ENCODE results near the gene UTS2R.
"Not testable (repeated sequence)": the region's sequence is repeated elsewhere in the genome, so short reads cannot be mapped to it uniquely, and the experiment has no call there.

The UTS2R gene

DNA sequence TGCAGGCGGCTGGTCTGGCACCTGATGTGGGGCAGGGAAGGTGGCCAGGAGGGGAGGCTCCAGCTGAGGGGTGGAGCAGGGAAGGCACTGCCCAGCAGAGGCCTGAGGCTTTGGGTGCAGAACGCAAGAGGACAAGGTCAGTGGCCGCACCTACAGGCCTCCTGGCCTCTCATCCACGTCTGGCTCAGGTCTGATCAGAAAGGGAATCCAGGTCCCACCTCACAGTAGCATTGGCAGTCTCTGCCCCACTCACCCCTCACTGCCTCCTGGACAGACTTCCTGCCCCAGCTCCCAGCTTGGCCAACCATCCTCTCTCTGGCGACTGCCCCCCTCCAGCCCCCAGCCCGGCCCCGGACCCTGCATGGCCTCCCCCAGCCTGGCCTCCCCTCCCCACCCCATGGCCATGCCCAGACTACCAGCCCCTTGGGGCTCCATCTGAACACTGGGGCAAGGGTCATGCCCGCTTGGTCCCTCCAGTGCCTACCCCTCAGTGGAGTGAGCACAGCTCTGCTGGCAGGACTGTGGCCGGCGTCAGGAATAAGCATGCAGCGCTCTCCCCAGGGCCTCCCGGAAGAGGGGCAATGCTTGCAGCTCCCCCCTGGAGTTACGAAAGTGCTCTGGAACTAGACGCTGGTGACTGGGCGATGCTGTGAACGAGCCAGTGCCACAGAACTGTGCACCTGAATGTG is 4.6 kb downstream of the UTS2R start:
- DNase-seq, result no peak

DNA sequence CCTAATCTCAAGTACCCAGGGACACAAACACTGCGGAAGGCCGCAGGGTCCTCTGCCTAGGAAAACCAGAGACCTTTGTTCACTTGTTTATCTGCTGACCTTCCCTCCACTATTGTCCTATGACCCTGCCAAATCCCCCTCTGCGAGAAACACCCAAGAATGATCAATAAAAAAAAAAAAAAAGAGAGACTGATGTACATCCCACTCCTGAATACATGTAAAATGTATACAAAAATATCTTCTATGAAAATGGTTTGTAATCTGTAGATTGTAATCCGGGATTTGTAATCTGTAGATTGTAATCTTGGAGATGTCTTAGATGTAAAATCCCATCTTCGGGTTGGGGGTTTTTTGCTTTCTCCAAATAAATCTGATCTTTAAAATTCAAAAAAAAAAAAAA is 5.7 kb downstream of the UTS2R start:
- not testable (repeated sequence) for DNase-seq

DNA sequence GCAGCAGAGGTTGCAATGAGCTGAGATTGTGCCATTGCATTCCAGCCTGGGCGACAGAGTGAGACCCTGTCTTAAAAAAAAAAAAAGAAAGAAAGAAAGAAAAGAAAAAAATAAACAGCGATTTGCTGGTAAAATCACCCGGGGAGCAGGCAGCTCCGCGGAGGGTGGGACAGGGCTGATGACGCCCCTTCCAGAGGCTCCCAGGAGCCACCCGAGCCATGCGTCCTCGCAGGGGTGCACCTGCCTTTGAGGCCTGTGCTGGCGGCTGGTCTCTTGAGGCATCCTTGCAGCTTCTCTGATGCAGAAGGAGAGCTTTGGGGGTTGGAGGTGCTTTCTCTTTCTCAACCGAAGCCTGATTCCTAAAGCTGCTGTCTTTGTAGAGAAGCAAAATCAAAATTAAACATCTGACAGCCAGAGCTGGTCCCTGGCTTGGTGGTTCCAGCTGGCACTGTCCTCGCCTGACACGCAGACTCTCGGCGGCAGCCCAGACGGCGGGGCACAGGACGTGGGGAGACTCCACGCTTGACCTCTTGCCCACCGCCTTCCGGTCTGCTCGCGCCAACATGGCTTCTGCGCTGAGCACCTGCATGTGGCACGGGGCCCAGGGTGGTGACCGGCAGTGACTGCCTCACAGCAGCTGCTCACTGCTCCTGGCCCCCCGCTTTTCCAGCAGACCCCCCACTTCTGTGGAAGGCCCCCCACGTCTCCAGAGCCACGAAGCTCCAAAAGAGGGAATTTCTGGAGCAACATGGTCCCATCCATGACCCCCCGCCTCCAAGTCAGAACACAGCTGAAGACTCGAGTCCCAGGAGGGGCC is 6.6 kb downstream of the UTS2R start:
- DNase-seq, result no peak

DNA sequence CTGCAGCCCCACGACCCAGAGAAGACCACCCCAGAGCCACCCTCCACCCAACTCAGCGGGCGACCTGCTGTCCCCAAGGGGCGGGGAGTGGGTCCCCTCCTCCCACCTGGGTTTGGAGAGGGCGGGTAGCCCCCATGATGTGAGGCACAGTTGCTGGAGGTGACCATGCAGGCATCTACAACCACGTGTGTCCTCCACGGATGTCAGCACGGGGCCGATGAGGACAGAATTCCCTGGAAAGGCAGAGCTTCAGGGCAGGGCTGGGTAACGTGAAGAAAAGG is 7.1 kb downstream of the UTS2R start:
- no peak for DNase-seq

DNA sequence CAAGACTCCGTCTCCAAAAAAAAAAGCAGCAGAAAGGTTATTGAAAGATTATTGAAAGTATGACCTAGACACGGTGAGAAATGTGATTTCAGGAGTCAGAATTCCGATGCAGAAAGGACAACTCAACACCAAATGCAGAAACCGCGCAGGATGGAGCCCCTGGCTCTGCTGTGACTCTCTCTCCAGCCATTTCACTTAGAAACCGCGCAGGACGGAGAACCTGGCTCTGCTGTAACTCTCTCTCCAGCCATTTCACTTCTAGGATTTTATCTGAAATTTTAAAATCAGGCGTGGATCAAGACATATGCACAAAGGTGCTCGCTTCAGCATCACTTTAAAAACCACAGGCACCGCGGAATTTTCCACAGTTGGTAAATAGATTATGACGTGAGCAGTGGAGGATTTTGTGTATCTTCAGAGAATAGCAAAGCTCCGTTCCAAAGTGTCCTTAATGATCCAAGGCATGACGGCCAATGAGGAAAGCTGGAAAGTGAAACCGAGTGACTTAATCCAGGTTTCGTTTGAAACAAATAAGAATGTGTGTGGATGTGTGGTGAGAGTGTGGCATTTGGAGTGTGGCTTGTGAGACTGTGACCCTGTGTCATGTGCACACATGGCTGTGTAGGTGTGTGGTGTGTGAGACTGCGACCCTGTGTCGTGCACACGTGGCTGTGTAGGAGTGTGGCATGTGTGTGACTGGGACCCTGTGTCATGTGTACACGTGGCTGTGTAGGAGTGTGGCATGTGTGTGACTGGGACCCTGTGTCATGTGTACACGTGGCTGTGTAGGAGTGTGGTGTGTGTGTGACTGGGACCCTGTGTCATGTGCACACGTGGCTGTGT is 9.5 kb downstream of the UTS2R start:
- DNase-seq, result no peak

DNA sequence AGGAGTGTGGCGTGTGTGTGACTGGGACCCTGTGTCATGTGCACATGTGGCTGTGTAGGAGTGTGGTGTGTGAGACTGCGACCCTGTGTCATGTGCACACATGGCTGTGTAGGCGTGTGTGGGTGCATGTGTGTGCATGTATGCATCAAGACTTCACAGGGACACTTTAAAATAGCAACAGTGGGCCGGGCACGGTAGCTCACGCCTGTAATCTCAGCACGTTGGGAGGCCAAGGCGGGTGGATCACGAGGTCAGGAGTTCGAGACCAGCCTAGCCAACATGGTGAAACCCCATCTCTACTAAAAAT is 10.1 kb downstream of the UTS2R start:
- DNase-seq, result not testable (repeated sequence)

DNA sequence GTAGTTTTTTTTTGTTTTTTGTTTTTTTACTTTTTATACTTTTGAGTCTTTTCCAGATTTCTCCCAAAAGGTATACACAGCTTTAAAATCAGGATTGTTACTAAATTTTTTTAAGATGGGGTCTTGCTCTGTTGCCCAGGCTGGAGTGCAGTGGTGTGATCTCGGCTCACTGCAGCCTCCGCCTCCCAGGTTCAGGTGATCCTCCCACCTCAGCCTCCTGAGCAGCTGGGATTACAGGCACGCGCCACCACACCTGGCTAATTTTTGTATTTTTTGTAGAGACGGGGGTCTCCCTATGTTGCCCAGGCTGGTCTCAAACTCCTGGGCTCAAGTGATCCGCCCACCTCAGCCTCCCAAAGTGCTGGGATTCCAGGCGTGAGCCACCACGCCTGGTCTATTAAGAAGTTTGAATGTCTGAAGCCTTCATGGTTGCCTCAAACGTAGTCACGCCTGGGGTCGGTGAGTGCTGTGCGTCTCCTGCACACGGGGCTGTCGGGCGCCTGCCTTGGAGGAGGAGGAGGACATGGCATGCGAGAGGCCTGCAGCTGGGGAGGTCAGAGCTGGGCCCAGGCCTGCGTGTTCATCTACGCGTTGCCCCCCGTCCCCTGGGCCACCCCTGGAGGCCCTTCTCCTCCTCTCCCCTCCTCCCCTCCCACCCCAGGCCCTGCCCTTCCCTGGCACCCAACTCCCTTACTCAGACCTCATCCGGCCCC is 10.8 kb downstream of the UTS2R start:
- not testable (repeated sequence) for DNase-seq

DNA sequence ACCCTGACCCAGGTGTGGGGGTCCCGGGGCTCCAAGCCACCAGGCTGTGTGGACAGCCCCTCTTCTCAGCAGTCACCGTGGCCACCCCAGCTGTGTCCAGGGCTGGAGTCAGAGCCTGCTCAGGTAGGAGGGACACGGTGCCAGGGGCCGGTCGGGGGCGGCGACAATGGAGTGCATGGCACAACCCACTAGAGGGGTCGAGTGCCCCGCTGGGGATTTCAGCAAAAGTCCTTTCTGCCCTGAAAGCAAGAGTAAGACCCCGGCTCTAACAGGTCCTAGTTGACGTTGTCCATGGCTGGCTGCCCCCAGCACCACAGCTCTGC is 11.3 kb downstream of the UTS2R start:
- no peak for DNase-seq

DNA sequence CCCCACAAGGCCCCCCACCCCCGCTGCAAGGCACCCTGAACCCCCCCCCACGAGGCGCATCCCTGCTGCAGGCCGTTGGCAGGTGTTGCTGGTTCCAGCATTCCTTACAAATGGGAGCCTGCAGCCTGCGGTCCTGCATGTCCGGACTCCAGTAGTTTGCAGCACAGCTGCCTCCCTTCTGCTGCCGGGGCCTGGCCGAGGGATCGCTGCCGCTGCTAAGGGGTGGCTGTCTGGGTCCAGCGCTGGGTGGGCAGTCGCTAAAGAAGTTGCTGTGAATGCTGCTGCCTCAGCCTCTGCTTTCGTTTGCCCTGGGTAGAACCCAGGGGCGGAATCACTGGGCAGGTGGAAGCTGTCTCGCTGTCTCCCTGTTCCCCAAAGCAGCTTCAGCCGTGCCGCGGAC is 11.8 kb downstream of the UTS2R start:
- DNase-seq, result no peak

DNA sequence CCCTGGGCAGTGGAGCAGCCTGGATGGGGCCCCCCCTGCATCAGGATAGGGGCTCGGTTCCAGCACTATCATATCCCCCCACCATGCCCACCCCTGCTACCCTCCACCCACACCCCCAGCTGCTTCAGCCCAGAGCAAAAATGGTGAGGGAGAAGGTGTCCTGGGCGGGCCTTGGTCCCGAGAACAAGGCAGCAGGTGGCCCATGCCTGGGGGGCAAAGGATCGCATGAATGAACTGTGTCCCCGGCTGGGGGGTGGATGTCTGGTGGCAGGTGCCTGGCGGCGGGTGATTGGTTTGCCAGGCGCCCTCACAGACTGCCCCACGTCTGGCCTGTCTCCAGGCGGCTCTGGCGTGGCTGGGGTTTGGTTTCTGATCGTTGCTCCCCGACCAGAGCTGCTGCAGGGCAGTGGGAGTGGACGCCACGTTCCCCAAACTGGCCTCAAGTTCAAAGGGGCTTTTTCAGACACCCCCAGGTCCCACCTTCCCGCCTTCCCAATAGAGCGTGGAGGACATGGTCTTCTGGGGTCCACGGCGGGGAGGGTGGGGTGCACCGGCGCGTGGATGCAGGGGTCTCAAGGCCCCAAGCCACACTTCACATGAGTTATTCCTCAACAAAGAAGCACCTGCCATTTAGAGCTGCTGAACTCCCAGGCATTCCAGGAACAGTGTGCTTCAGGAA is 12.6 kb downstream of the UTS2R start:
- no peak for DNase-seq

DNA sequence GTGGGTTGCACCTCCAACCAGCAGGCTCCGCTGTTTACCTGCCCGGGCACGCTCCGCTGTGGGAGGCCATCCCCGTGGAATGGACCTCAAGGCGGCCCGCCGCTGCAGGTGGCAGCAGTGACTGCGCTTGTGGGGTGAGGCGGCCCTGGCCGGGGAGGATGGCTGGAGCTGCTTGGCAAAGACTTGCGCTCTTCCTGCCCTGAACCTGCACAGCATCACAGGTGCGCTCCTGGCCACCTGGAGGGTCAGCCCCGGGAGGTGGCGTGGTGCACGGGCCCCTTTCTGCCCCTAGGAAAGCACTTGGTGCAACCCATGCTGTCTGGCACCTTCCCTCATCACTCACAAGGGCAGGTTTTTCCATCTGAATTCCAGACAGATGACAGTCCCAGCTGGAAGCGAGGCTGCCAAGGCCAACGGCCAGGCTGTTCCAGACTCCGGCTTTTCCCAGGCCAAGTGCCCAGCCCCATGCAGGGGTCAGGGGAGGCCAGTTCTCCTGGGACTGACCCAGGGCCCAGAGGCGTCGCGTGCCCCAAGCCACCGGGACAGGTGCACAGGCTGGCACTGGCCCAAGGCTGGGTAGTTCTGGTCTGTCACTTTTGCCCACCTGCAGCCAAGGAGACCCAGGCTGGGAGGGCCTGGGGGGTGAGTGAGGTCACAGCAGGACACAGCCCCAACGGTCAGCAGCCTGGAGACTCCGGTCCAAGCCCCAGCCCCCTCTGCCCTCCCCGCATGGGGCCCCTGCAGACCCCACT is 13.3 kb downstream of the UTS2R start:
- DNase-seq, result no peak

DNA sequence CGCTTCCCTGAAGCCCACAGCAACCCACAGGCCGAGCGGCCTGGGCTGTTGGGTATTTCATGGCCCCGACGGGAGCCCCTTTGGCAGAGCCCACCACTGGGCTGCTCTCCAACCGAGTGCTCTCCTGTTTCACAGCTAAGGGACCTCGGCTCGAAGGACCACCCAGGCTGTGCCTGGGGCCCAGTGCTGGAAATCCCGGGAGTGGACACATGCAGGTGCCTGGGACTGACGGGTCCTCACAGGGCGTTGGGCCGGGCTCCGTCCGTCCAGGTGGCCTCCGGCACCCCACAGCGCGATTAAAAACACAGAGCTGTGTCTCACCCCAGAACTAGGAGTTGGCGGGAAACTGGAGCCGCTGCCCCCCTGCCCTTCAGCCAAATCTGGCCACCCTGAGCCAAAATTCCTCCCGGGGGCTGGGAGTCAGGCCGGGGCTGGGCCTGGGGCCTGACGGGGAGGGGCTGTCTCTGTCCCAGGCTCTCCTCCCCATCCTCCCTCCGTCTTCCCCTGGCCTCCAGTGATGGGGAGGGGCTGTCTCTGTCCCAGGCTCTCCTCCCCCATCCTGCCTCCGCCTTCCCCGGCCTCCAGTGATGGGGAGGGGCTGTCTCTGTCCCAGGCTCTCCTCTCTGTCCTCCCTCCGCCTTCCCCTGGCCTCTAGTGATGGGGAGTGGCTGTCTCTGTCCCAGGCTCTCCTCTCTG is 14.1 kb downstream of the UTS2R start:
- DNase-seq, result no peak

DNA sequence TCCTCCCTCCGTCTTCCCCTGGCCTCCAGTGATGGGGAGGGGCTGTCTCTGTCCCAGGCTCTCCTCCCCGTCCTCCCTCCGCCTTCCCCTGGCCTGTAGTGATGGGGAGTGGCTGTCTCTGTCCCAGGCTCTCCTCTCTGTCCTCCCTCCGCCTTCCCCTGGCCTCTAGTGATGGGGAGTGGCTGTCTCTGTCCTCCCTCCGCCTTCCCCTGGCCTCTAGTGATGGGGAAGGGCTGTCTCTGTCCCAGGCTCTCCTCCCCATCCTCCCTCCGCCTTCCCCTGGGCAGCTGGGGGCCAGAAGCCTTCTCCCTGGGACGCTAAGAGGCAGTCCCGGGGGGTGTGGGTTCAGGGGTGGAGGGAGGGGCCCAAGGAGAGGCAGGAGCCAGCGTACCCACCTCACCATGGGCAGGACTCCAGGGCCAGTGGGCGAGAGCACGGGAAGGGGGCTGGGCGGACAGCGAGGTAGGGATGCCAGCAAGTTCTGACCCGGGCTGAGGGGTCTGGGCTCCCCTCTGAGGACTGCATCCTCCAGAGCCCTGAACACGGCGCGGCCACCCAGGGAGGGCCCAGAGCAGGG is 14.8 kb downstream of the UTS2R start:
- DNase-seq, result no peak

DNA sequence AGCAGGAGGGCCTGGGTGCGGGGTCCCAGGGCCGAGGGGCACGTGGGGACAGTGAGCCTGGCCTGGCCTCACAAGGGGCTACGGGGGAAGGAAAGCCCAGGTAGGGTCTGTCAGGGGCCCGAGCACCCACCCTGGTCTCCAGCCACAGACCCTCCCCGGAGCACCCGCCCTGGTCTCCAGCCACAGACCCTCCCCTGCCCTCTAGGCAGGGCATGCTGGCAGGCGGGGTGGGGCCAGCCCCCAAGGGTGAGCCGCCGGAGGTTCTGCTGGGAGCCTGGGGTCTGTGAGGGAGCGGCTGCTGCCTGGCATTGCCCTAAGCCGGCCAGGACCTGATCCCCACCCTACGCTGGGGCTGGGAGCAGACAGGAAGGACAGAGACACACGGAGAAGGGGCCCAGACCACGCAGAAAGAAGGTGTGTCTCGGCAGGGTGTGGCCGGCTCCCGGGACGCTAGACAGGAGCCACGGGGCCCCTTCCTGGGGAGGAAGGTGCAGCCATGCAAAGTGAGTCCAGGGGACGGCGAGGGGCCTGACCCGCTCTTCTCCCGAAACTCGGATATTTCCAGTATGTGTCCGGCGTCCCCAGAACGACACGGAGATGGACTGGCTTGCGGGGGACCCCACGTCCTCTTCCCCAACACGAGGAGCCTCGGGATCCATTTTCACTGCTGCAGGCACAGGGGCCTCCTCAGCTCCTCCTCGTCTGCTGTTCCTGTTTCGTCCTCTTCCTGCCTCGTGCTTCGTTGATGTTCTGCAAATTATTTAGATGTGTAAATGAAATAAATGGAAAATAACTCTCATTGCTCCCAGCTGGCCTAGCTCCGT is 15.5 kb downstream of the UTS2R start:
- DNase-seq, result no peak

DNA sequence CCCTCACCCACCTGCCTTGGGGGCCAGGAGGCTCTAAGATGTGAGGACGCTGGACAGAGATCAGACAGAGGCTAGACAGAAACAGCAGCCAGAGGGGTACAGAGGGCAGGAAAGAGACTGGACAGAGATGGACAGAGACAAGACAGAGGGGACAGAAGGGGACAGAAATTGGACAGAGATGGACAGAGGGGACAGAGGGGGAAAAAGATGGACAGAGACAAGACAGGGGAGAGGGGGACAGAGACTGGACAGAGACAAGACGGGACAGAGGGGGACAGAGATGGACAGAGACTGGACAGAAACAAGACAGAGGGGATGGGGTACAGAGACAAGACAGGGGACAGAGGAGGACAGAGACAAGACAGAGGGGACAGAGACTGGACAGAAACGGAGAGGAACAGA is 16.1 kb downstream of the UTS2R start:
- no peak for DNase-seq

DNA sequence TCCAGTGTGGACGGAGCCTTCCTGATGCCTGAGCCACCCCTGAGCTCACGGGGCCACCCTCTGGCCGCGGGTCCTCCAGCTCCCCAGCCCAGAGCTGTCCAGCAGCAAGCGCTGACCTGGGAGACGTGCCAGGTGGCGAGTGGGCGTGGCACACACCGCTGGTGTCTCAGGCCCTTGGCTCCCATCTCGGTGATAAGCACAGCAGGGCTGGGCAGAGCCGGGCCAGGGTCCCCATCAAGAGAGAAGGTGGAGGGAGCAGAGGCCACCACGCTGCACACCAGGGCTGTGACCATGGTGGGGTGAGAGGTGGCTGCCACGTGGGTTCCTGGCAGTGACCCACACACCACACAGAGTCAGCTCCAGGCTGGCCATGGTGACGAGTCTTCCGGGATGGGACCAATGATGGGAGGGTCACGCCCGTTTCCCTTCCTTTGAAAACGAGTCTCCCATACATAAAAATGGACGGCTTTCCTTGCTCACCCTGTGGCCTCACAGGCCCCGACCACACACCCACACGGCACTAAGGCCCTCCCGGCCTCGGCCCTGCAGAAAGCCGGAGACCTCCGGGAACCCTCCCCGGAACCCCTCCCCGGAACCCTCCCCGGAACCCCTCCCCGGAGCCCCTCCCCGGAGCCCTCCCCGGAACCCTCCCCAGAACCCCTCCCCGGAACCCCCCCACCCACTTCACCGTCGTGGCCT is 16.8 kb downstream of the UTS2R start:
- no peak for DNase-seq

DNA sequence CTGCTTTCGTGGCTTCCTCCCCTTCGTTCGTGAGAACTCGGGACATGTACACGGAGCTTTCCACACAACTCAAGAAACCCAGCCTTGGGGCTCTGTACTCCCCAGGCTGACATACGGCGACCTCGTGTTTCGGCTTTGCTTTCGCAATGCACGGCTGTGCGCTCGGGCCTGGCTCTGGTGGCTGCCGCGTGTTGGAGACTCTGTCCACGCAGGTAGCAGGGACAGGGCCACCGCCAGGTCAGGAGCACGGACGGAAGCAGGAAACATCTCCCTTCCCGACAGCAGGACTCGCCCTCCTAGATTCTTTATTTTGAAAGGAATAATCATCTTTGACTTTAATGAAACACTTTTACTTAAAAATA is 17.3 kb downstream of the UTS2R start:
- DNase-seq, result no peak

DNA sequence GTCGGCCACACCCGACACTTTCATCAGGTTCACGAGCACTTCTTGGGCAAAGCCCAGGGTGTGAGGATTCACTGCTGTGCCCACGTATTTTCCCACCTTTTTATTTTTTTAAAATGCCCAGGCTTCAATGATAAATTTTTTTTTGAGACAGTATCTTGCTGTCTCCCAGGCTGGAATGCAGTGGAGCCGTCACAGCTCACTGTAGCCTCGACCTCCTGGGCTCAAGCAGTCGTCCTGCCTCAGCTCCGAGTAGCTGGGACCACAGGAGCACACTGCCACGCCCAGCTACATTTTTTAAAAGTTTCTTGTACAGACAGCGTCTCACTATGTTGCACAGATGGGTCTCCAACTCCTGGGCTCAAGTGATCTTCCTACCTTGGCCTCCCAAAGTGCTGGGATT is 17.8 kb downstream of the UTS2R start:
- DNase-seq, result no peak

DNA sequence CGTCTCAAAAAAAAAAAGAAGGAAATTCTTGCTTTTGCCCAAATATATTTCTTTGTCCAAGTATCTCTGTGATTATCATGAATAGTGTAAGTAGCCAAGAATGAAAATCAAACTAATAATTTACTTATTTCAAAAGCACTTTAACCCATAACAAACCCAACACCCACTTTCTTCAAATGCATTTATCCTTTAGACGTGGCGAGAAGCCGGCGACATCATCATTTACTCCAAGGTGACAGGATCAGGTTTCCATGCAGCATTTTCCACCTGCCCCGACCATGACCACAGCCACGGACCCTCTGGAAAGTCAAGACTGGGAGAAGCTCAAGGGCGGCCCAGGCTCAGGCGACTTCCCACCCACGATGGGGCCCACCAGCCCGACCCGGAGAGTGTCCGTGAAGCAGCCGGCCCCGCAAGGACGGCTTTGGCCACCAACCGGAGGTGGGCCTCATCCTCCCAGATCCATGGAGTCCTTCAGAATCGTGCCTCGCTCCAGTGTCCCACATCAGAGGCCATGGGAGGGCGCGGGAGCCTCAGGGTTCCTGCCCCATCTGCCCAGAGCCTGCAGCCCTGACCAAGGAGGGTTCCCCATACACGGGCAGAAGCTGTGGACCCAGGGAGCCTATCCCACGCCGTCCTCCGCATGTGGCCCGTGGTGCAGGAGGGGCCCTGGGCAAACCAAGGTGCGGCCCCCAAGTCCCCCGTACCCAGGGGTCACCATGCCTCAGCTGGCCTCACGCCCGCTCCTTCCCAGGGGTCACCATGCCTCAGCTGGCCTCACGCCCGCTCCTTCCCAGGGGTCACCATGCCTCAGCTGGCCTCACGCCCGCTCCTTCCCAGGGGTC is 18.7 kb downstream of the UTS2R start:
- DNase-seq, result no peak
